ENCODE data around the gene ATP10B. TPM values are rescaled to one million over a fixed set of nuclear protein-coding genes. Genes with fewer than 3 reads are reported as not detected.

Gene ATP10B
- total and polyA plus RNA-seq, 2 of the 8 experiments (the other 6 are each of a cell fraction or from before 2014, with no cell fraction given) = 0.06 to 0.11 TPM

DNA sequence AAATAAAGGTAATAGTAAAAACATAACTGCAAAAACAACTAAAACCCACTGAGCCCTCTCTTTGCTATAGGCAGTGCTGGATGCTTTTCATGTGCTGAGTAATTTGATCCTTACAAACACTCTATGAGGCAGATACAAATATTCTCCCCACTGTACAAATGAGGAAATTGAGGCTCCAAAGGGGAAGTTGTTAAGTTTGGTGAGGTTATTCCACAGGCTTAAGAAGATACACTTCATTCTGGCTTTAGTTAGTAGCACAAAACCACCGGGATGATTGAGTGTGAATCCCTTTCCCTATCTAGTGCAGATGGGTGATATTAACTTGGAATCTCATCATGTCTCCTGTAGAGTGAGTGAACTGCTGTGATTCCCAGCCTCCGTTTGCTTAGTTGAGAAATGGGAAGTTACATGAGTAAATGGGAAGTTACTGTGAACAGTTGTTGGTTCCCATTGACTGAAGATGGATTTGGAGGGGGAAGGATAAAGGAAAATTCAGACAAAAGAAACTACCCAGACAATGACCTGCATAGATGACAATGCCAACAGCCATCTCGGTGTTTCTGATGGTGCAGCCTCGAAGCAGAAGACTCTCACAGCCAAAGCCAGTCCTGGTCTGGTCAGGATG, 208.3 kb downstream of the ATP10B start:
- H4K20me1 ChIP-seq (replicated peaks in 1 of 2; ENCODE audit: control insufficient read depth in 1 of 2, insufficient read depth in 2 of 2, low read length in 2 of 2) = no peaks in the 10 kb centered on the region
- H3K14ac ChIP-seq (ENCODE audit: insufficient read length) = no peak overlapping the region
- FAIRE-seq (no peak), DNase-seq (ENCODE audit: low read depth in 1 of 2, low spot score in 2 of 2) (no peak)
- no peaks in the 10 kb centered on the region for H3K36me3 ChIP-seq (ENCODE audit: control insufficient read depth in 2 of 4, insufficient read depth in 4 of 4, low read length in 3 of 4)
- H3K27ac ChIP-seq (ENCODE audit: low read depth, low read length) = no peak overlapping the region
- H2BK20ac ChIP-seq (ENCODE audit: low read length) = no peak overlapping the region
- no peak overlapping the region for H3K18ac ChIP-seq (ENCODE audit: extremely low read depth, low read length)
- H3K23me2 ChIP-seq (ENCODE audit: low read depth, low read length) = no peaks in the 10 kb centered on the region
- no peak overlapping the region for H3K4me3 ChIP-seq (ENCODE audit: extremely low read depth in 1 of 4, insufficient read depth in 2 of 4, low read depth in 3 of 4, low read length in 4 of 4)
- no peak overlapping the region for H2BK12ac ChIP-seq (ENCODE audit: low read depth, low read length)
- H4K91ac ChIP-seq (replicated peaks; ENCODE audit: insufficient read length, low read length) = no peak overlapping the region
- no peak overlapping the region for H2BK120ac ChIP-seq (replicated peaks; ENCODE audit: low read depth, low read length)
- WGBS, 2 experiments (ENCODE audit: extremely low coverage in 1 of 2, insufficient coverage in 1 of 2, insufficient read length in 1 of 2, insufficient replicate concordance in 2 of 2, low coverage in 1 of 2, low lambda C conversion rate in 2 of 2, missing lambda C conversion rate in 1 of 2) = 86% methylated on average over 4 of the region's 4 CpGs; no CpG with 5 or more reads in 1 of the 2 experiments
- H3K23ac ChIP-seq (ENCODE audit: insufficient read length) = no peak overlapping the region
- no peak overlapping the region for H4K5ac ChIP-seq (ENCODE audit: insufficient read length, low read depth, low read length)
- no peaks in the 10 kb centered on the region for H3K9me3 ChIP-seq (ENCODE audit: insufficient read depth in 2 of 2, low read depth in 1 of 2, low read length in 1 of 2)
- H2BK15ac ChIP-seq (ENCODE audit: low read length) = no peak overlapping the region
- no peaks in the 10 kb centered on the region for H3K27me3 ChIP-seq (replicated peaks in 1 of 4; ENCODE audit: control insufficient read depth in 3 of 4, extremely low read depth in 1 of 4, insufficient read depth in 3 of 4, low read length in 3 of 4)
- no peaks in the 10 kb centered on the region for H3K79me2 ChIP-seq (ENCODE audit: control insufficient read depth in 1 of 2, insufficient read depth in 2 of 2, low read length in 2 of 2)
- no peak overlapping the region for H3K4ac ChIP-seq (replicated peaks; ENCODE audit: insufficient read length, low read depth, low read length)
- no peak overlapping the region for H3K9ac ChIP-seq (replicated peaks in 1 of 4; ENCODE audit: extremely low read depth in 1 of 4, low read depth in 3 of 4, low read length in 3 of 4)
- H3K4me1 ChIP-seq (replicated peaks in 1 of 4; ENCODE audit: control insufficient read depth in 3 of 4, insufficient read depth in 4 of 4, low read length in 3 of 4) = no peaks in the 10 kb centered on the region
- H2AFZ ChIP-seq (ENCODE audit: low read length) = no peak overlapping the region
- no peak overlapping the region for H3K4me2 ChIP-seq (ENCODE audit: insufficient read depth in 1 of 2, low read depth in 2 of 2, low read length in 2 of 2)
- H3K79me1 ChIP-seq (ENCODE audit: low read depth, low read length) = no peaks in the 10 kb centered on the region
- no peak overlapping the region for H3K56ac ChIP-seq (replicated peaks; ENCODE audit: insufficient read length, low read depth, low read length)
- no peak overlapping the region for H4K8ac ChIP-seq (ENCODE audit: extremely low read depth, insufficient read depth, low read length)
- CTCF ChIA-PET (ENCODE audit: partially characterized antibody) = interaction anchor here (1.5 kb wide), 1 partner anchor 100 kb away, joined by 3 read pairs; no protein-coding TSS in a partner anchor
- H2AK5ac ChIP-seq (ENCODE audit: low read depth, low read length) = no peak overlapping the region
- no peak overlapping the region for H2BK5ac ChIP-seq (ENCODE audit: low read depth, low read length)
- POLR2A ChIA-PET (ENCODE audit: partially characterized antibody) = no interaction called here
- TF ChIP-seq RBBP5 (IDR thresholded peaks at IDR 0.05; ENCODE audit: borderline replicate concordance, low read depth, low read length) = no peak
- TF ChIP-seq E2F6 (IDR thresholded peaks at IDR 0.05) = no peak
- no peak for TF ChIP-seq ASH2L (IDR thresholded peaks at IDR 0.05; ENCODE audit: low read length)
- no peak for TF ChIP-seq HDAC6 (IDR thresholded peaks at IDR 0.05; ENCODE audit: low read depth, low read length)
- no peak for TF ChIP-seq SP1 (IDR thresholded peaks at IDR 0.05; ENCODE audit: low read depth, low read length)

All from H1 (cell line).